CD14-positive monocyte (primary cell): ENCODE results near the gene RDH8. TPM values are rescaled to one million over a fixed set of nuclear protein-coding genes. Genes with fewer than 3 reads are reported as not detected.
"Not testable (repeated sequence)": the region's sequence is repeated elsewhere in the genome, so short reads cannot be mapped to it uniquely, and the experiment has no call there.

Experiments used
- DNase-seq, 3 donors: peaks; one replicate each; pipeline ENCODE4 v3.0.0-alpha.2; 2011 to 2022
- H2AFZ ChIP-seq: 2 replicates; pipeline ENCODE4 v1.6.0; 2012; ENCODE audit warnings: mild to moderate bottlenecking, low read depth, low read length, inconsistent platforms; ENCODE audit not compliant: insufficient read depth, poor library complexity, severe bottlenecking
- H3K27ac ChIP-seq, 2 donors: 1 replicate in 1 of 2; 2 replicates in 1 of 2; pipeline ENCODE4 v1.5.1; 2012 to 2013; ENCODE audit warnings: low read length in 2 of 2, control low read depth in 1 of 2, inconsistent platforms in 1 of 2, low read depth in 1 of 2, mild to moderate bottlenecking in 1 of 2
- H3K27me3 ChIP-seq, 2 donors: one replicate each; pipeline versions ENCODE4 v1.6.0 to v1.6.1; 2011 to 2013; ENCODE audit warnings: low read length in 2 of 2; ENCODE audit not compliant: control insufficient read depth in 2 of 2, insufficient read depth in 2 of 2
- H3K36me3 ChIP-seq, 2 donors: replicated peaks in 1 of 2; 1 replicate in 1 of 2; 2 replicates in 1 of 2; pipeline versions ENCODE4 v1.5.1 to v1.6.1; 2012 to 2013; ENCODE audit warnings: low read length in 2 of 2, control low read depth in 1 of 2, inconsistent platforms in 1 of 2, mild to moderate bottlenecking in 1 of 2; ENCODE audit not compliant: insufficient read depth in 2 of 2, control insufficient read depth in 1 of 2
- H3K4me1 ChIP-seq, 2 donors: 1 replicate in 1 of 2; 2 replicates in 1 of 2; pipeline versions ENCODE4 v1.5.1 to v1.6.1; 2012 to 2013; ENCODE audit warnings: low read length in 2 of 2, control low read depth in 1 of 2, inconsistent platforms in 1 of 2, mild to moderate bottlenecking in 1 of 2, moderate library complexity in 1 of 2; ENCODE audit not compliant: insufficient read depth in 2 of 2, control insufficient read depth in 1 of 2
- H3K4me2 ChIP-seq: replicated peaks from 2 replicates; pipeline ENCODE3; 2012; ENCODE audit warnings: low read length, moderate library complexity, mild to moderate bottlenecking; ENCODE audit not compliant: poor library complexity, severe bottlenecking; ENCODE audit errors: extremely low read depth
- H3K4me3 ChIP-seq, 3 experiments: fragments of 200-600 bp in 1 of 3; sonication (generic) in 1 of 3; replicated peaks in 1 of 3; 1 replicate in 2 of 3; 2 replicates in 1 of 3; pipeline ENCODE4 v1.5.1; 2011 to 2013; ENCODE audit warnings: low read length in 3 of 3, mild to moderate bottlenecking in 3 of 3, control low read depth in 2 of 3, low read depth in 2 of 3, inconsistent platforms in 1 of 3, moderate library complexity in 1 of 3
- H3K79me2 ChIP-seq: 2 replicates; pipeline ENCODE4 v1.6.0; 2012; ENCODE audit warnings: mild to moderate bottlenecking, control low read depth, inconsistent platforms, low read length, moderate library complexity; ENCODE audit not compliant: insufficient read depth
- H3K9ac ChIP-seq: 2 replicates; pipeline ENCODE4 v1.6.0; 2017; ENCODE audit warnings: low read length, mild to moderate bottlenecking; ENCODE audit not compliant: insufficient read depth, poor library complexity, severe bottlenecking
- H3K9me3 ChIP-seq, 2 donors: replicated peaks in 1 of 2; 1 replicate in 1 of 2; 2 replicates in 1 of 2; pipeline versions ENCODE4 v1.5.1 to v1.6.1; 2012 to 2013; ENCODE audit warnings: low read length in 2 of 2, control low read depth in 1 of 2; ENCODE audit not compliant: control insufficient read depth in 1 of 2, insufficient read depth in 1 of 2
- H4K20me1 ChIP-seq: 2 replicates; pipeline ENCODE4 v1.6.0; 2012; ENCODE audit warnings: mild to moderate bottlenecking, low read length, control low read depth, moderate library complexity; ENCODE audit not compliant: insufficient read depth
- H3K27ac Mint-ChIP-seq, 7 donors: one replicate each; pipeline ENCODE4 v1.8.0; 2020; ENCODE audit warnings: mild to moderate bottlenecking in 7 of 7, mixed read lengths in 7 of 7, moderate library complexity in 6 of 7, inconsistent platforms in 2 of 7
- H3K27me3 Mint-ChIP-seq, 3 donors: one replicate each; pipeline ENCODE4 v1.8.0; 2021 to 2022; ENCODE audit warnings: low read depth in 3 of 3, mild to moderate bottlenecking in 3 of 3, mixed read lengths in 3 of 3, moderate library complexity in 3 of 3, inconsistent platforms in 1 of 3
- H3K36me3 Mint-ChIP-seq, 2 donors: one replicate each; pipeline ENCODE4 v1.8.0; 2020; ENCODE audit warnings: mixed read lengths in 2 of 2, inconsistent platforms in 1 of 2, mild to moderate bottlenecking in 1 of 2
- H3K4me1 Mint-ChIP-seq: one replicate; pipeline ENCODE4 v1.8.0; 2020; ENCODE audit warnings: mild to moderate bottlenecking, mixed read lengths
- H3K4me3 Mint-ChIP-seq, 2 donors: one replicate each; pipeline ENCODE4 v1.8.0; 2020; ENCODE audit warnings: mild to moderate bottlenecking in 2 of 2, mixed read lengths in 2 of 2, moderate library complexity in 1 of 2
- H3K9me3 Mint-ChIP-seq, 7 donors: one replicate each; pipeline ENCODE4 v1.8.0; 2020 to 2022; ENCODE audit warnings: mixed read lengths in 7 of 7, mild to moderate bottlenecking in 6 of 7, moderate library complexity in 6 of 7, inconsistent platforms in 2 of 7
- WGBS: methylation state at CpG from one replicate; pipeline ENCODE4 v1.1.5; 2013; ENCODE audit warnings: missing lambda C conversion rate; ENCODE audit not compliant: insufficient coverage; 5-methylcytosine and 5-hydroxymethylcytosine counted together
- intact Hi-C, 2 donors: fragments of 100-400 bp; cut with micrococcal nuclease; formaldehyde crosslinking; loops; one replicate each; pipeline versions ENCODE4 v1.15.0 to v1.15.1; 2023
- polyA plus RNA-seq, 3 donors: library from polyadenylated mRNA; depleted of rRNA in 1 of 3; unstranded in 2 of 3; stranded (reverse) in 1 of 3; fragments of 300-500 nt in 2 of 3; fragments of >200 nt in 1 of 3; fragmentation: Illumina TruSeq in 2 of 3; gene quantifications; 1 replicate in 2 of 3; 2 replicates in 1 of 3; pipeline ENCODE4 v1.2.3, GENCODE V29; 2012 to 2021
- TF ChIP-seq, protein P1 (sequence below): fragments of 200-600 bp; IDR thresholded peaks from one replicate; pipeline ENCODE4 v1.8.0; 2022; ENCODE audit warnings: antibody characterized with exemption, mild to moderate bottlenecking

RDH8 gene
- polyA plus RNA-seq, 3 donors = not detected

DNA sequence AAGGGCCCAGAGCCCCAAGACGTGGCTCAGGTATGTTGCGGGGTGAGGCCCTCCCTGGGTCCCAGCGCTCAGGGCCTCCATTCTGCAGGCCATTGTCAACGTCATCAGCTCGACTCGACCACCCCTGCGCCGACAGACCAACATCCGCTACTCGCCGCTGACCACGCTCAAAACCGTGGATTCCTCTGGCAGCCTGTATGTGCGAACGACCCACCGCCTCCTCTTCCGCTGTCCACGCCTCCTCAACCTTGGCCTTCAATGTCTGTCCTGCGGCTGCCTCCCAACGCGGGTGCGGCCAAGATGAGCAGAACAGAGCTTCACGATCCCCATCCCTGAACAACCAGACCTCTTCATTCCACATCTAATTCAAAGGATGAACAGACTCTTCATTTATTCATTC, 8.2 kb downstream of the RDH8 start:
- Mint-ChIP-seq H3K4me3 (no peak overlapping the region), H3K9me3 (peaks cover 0 to 2% (median 0%) of the 10 kb centered on the region in 7 donors), H3K27me3 (peaks cover 11 to 17% (median 15%) of the 10 kb centered on the region in 3 donors), H3K36me3 (no peaks in the 10 kb centered on the region), H3K27ac (peak overlapping the region in 1 of 7 donors; percentile 24), H3K4me1 (no peaks in the 10 kb centered on the region)
- Histone ChIP-seq H3K9me3 (no peaks in the 10 kb centered on the region), H3K4me3 (no peak overlapping the region), H2AFZ (no peak overlapping the region), H3K27ac (no peak overlapping the region), H3K4me2 (no peak overlapping the region), H3K36me3 (no peaks in the 10 kb centered on the region), H4K20me1 (no peaks in the 10 kb centered on the region), H3K27me3 (peaks cover 0 to under 1% of the 10 kb centered on the region in 2 donors), H3K9ac (no peak overlapping the region), H3K79me2 (no peaks in the 10 kb centered on the region), H3K4me1 (no peaks in the 10 kb centered on the region)
- TF ChIP-seq, protein P1, sequence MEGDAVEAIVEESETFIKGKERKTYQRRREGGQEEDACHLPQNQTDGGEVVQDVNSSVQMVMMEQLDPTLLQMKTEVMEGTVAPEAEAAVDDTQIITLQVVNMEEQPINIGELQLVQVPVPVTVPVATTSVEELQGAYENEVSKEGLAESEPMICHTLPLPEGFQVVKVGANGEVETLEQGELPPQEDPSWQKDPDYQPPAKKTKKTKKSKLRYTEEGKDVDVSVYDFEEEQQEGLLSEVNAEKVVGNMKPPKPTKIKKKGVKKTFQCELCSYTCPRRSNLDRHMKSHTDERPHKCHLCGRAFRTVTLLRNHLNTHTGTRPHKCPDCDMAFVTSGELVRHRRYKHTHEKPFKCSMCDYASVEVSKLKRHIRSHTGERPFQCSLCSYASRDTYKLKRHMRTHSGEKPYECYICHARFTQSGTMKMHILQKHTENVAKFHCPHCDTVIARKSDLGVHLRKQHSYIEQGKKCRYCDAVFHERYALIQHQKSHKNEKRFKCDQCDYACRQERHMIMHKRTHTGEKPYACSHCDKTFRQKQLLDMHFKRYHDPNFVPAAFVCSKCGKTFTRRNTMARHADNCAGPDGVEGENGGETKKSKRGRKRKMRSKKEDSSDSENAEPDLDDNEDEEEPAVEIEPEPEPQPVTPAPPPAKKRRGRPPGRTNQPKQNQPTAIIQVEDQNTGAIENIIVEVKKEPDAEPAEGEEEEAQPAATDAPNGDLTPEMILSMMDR = no peak
- DNase-seq = no peak
- 90% methylated on average over 23 of the region's 23 CpGs for WGBS
- intact Hi-C loops = no loop called here

DNA sequence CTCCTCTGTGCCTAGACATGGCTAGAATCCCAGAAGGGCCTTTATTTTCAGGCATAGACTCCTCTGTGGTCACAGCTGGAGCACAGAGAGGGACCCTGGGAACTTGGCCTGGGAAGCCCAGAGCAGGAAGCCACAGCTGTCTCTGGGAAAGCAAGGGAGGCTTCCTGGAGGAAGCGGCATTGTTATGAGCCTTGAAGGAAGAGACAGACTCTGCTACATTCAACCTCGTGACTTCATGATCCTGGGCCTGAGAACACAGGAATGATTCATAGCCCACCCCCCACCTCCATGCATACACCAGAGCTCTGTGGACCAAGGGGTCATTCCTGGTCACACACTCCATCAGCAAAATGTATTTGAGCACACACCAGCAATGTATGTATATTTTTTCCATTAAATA, 8.6 kb downstream of the RDH8 start:
- Mint-ChIP-seq H3K27ac (no peak overlapping the region), H3K36me3 (no peaks in the 10 kb centered on the region), H3K27me3 (peaks cover 11 to 21% (median 16%) of the 10 kb centered on the region in 3 donors), H3K4me1 (no peaks in the 10 kb centered on the region), H3K4me3 (no peak overlapping the region), H3K9me3 (peaks cover 0 to 2% (median 0%) of the 10 kb centered on the region in 7 donors)
- TF ChIP-seq, protein P1 = no peak
- H3K4me1 ChIP-seq = no peaks in the 10 kb centered on the region
- peaks cover 0 to 5% of the 10 kb centered on the region in 2 donors for H3K27me3 ChIP-seq
- no peak overlapping the region for H2AFZ ChIP-seq
- no peaks in the 10 kb centered on the region for H3K36me3 ChIP-seq
- no peaks in the 10 kb centered on the region for H4K20me1 ChIP-seq
- no peak for DNase-seq
- H3K9ac ChIP-seq = no peak overlapping the region
- no peaks in the 10 kb centered on the region for H3K79me2 ChIP-seq
- no peaks in the 10 kb centered on the region for H3K9me3 ChIP-seq
- no peak overlapping the region for H3K4me3 ChIP-seq
- no CpG with 5 or more reads among the region's 2 CpGs for WGBS
- intact Hi-C loops = no loop called here
- no peak overlapping the region for H3K27ac ChIP-seq
- H3K4me2 ChIP-seq = no peak overlapping the region

DNA sequence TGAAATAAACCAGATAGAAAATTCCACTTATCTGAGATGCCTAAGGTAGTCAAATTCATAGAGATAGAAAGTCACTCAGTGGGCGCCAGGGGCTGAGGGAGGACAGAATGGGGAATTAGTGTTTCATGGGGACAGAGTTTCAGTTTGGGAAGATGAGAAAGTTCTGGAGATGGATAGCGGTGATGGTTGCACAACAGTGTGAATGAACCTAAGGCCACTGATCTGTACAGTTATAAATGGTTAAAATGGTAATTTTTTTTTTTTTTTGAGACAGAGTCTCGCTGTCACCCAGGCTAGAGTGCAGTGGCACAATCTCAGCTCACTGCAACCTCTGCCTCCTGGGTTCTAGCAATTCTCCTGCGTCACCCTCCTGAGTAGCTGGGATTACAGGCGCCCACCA, 9.8 kb downstream of the RDH8 start:
- H3K9me3 ChIP-seq, H3K4me2 ChIP-seq, intact Hi-C loops, H3K4me3 ChIP-seq, H3K4me3 Mint-ChIP-seq, H2AFZ ChIP-seq, H3K36me3 Mint-ChIP-seq, H4K20me1 ChIP-seq, H3K9me3 Mint-ChIP-seq, H3K9ac ChIP-seq, H3K4me1 Mint-ChIP-seq, H3K4me1 ChIP-seq, H3K36me3 ChIP-seq, H3K27ac ChIP-seq, H3K79me2 ChIP-seq, H3K27me3 ChIP-seq, H3K27ac Mint-ChIP-seq, DNase-seq: not testable (repeated sequence)
- peaks cover 13 to 25% (median 17%) of the 10 kb centered on the region in 3 donors for H3K27me3 Mint-ChIP-seq
- 83% methylated on average over 3 of the region's 5 CpGs for WGBS
